Upper lobe of right lung (tissue), 1 donor: ENCODE data around the gene SLC30A1. TPM values are rescaled to one million over a fixed set of nuclear protein-coding genes. Genes with fewer than 3 reads are reported as not detected.

Source experiments
- ATAC-seq: fragments of 200-7000 bp; cut with Tn5 transposase; one replicate; pipeline ENCODE4 v1.9.1; 2020; ENCODE audit warnings: mild to moderate bottlenecking, moderate library complexity
- DNase-seq: peaks from one replicate; pipeline ENCODE4 v3.0.0-alpha.2; 2020
- H3K27ac ChIP-seq: fragments of 200-600 bp; one replicate; pipeline ENCODE4 v1.8.0; 2022
- H3K27me3 ChIP-seq: fragments of 200-600 bp; one replicate; pipeline ENCODE4 v1.8.0; 2022; ENCODE audit warnings: mild to moderate bottlenecking
- H3K36me3 ChIP-seq: fragments of 200-600 bp; one replicate; pipeline ENCODE4 v1.8.0; 2022
- H3K4me1 ChIP-seq: fragments of 200-600 bp; one replicate; pipeline ENCODE4 v1.8.0; 2022
- H3K4me3 ChIP-seq: fragments of 200-600 bp; one replicate; pipeline ENCODE4 v1.8.0; 2022; ENCODE audit warnings: mild to moderate bottlenecking
- H3K9me3 ChIP-seq: fragments of 200-600 bp; one replicate; pipeline ENCODE4 v1.8.0; 2022
- intact Hi-C: fragments of 100-400 bp; cut with DNase I; formaldehyde crosslinking; loops from one replicate; pipeline ENCODE4 v1.11.0; 2022
- total RNA-seq: library from RNA; stranded (reverse); fragmentation: NEBNext Ultra II Directional; extraction: Animal tissue kit (Norgen Biotek cat#: 25700); gene quantifications from one replicate; pipeline ENCODE4 v1.2.1, GENCODE V29; 2021
- TF ChIP-seq, protein P1 (sequence below): fragments of 200-600 bp; IDR thresholded peaks from one replicate; pipeline ENCODE4 v1.8.0; 2022; ENCODE audit warnings: antibody characterized with exemption
- donor health status: DM: no; HTN: yes; CAD: no; lungs with severe emphysema.

Gene SLC30A1
- total RNA-seq, 1 donor from 2014 or later = 15.6 TPM

DNA sequence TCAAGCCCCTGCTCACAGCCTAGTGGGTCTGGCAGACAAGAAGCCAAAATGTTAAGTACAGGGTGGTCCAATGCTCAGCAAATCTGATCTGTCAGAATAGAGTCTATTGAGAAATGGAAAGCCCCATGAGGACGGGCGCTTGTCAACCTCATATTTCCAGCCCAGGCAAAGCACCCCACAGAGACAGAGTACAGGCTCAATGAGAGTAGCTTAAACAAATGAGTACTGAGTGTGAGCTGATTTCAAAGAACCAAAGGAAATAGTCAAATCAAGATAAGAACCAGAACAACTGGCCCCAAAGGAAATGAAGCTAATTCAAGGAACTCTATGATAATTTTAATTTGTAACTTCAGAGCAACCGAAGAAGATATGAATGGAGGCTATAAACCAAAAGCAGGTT lies 44.6 kb upstream of the SLC30A1 start:
- ATAC-seq = no peak
- Histone ChIP-seq H3K36me3 (no peaks in the 10 kb centered on the region), H3K9me3 (no peaks in the 10 kb centered on the region), H3K4me3 (no peak overlapping the region), H3K27me3 (no peaks in the 10 kb centered on the region), H3K27ac (no peak overlapping the region), H3K4me1 (no peaks in the 10 kb centered on the region)
- intact Hi-C loops = no loop called here
- DNase-seq = peak; percentile 0
- TF ChIP-seq, protein P1, sequence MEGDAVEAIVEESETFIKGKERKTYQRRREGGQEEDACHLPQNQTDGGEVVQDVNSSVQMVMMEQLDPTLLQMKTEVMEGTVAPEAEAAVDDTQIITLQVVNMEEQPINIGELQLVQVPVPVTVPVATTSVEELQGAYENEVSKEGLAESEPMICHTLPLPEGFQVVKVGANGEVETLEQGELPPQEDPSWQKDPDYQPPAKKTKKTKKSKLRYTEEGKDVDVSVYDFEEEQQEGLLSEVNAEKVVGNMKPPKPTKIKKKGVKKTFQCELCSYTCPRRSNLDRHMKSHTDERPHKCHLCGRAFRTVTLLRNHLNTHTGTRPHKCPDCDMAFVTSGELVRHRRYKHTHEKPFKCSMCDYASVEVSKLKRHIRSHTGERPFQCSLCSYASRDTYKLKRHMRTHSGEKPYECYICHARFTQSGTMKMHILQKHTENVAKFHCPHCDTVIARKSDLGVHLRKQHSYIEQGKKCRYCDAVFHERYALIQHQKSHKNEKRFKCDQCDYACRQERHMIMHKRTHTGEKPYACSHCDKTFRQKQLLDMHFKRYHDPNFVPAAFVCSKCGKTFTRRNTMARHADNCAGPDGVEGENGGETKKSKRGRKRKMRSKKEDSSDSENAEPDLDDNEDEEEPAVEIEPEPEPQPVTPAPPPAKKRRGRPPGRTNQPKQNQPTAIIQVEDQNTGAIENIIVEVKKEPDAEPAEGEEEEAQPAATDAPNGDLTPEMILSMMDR = no peak

DNA sequence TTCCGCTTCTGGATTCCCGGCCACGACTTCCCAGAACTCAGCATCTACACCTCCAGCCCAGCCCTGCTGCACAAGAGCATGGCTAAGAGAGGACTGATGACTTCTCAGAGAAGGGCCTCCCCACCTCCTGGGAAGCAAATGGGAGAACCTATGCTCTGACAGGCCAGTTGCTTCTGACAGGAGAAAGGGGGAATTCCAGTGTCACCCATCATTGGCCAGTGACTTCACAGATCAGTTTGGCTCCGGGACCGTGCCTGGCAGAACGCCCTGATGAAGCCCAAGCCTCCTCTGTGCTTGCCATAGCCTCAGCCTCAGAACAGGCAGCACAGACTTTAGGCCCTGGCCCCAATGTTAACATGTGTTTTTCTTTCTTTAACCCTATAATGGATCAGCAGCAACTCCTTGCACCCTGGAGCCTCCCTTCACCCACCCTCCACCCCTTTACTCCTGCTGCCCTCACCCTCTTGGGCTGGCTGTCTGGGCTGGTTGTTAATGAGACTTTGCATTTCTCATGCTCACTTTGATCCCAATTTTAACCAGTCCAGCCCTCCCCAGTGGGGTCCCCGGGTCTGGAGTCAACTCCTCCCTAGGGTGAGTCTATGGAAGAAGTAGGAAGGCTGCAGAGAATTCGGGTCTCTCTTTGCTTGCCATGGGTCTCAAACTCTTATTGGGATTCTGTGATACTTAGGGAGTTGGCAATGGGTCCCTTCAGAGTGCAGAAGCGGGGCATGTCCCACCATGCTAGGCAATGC lies 42.7 kb upstream of the SLC30A1 start:
- no peaks in the 10 kb centered on the region for H3K4me1 ChIP-seq
- TF ChIP-seq, protein P1 = no peak
- H3K27ac ChIP-seq = no peak overlapping the region
- no peaks in the 10 kb centered on the region for H3K9me3 ChIP-seq
- H3K4me3 ChIP-seq = no peak overlapping the region
- no peaks in the 10 kb centered on the region for H3K36me3 ChIP-seq
- ATAC-seq (no peak), DNase-seq (peak; percentile 46)
- intact Hi-C loops = no loop called here
- H3K27me3 ChIP-seq = no peaks in the 10 kb centered on the region

DNA sequence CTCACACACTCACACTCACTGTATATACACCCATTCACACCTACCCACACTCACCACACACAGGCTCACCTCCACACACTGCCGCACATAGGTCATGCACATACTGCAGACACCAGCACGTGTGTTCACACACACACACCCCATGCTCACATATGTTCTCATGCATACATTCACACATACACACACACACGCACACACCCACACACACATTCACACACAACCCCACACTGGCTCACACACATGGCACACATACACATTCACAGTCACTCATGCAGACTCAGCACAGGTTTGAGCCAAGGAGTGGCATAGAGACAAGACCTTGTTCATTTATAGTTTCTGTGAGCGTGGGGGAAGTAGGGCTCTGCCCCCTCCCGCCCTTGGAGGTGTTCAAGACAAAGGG lies 41.1 kb upstream of the SLC30A1 start:
- Histone ChIP-seq H3K4me1 (no peaks in the 10 kb centered on the region), H3K27me3 (no peaks in the 10 kb centered on the region), H3K27ac (no peak overlapping the region), H3K9me3 (no peaks in the 10 kb centered on the region), H3K4me3 (no peak overlapping the region), H3K36me3 (no peaks in the 10 kb centered on the region)
- peak; percentile 12 for ATAC-seq
- TF ChIP-seq, protein P1 = no peak
- intact Hi-C loops = no loop called here
- peak; percentile 27 for DNase-seq

DNA sequence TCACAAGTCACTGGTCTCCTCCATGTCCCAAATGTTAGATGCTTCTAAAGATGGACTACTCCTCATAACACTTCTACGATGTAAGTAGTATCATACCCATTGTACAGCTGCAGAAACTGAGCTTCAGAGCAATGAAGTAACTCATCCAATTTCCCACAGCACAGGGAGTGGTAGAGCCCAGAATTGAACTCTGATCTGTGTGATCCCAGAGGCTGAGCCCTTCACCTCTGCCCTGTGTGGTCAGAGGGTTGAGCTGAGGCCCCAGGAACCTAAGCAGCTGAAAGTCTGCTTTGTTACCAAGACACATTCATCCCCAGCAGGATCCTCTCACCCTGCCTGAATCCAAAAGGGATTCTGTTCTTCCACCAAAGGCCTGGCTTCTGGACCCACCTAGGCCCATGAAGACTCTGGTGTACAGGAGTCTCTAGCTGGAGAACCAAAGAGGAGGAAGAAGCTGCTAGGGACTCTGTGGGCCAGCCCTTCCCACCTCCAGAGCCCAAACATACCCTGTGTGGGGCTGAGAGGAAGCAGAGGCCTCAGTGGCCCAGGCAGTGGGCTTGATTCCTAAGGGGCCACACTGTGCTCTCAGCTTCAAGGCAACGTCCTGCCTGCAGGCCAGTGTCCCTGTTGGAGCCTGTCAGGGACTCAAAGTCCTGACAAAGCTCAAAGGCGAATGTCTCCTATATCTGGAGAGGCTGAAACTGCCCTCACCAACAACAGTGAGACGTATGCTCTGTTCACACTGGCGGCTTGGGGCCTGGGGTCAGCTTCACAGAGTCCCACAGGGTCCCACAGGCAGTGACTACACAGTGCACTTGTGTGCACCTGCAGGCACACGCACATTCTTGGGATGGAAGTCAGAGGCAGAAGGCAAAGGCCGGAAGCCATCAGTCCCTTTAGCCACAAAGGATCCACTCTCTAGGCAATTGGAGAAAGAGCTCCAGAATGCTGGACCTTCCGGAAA lies 40.4 kb upstream of the SLC30A1 start:
- Histone ChIP-seq H3K36me3 (no peaks in the 10 kb centered on the region), H3K4me1 (no peaks in the 10 kb centered on the region), H3K4me3 (no peak overlapping the region), H3K9me3 (no peaks in the 10 kb centered on the region), H3K27ac (no peak overlapping the region), H3K27me3 (no peaks in the 10 kb centered on the region)
- intact Hi-C loops = no loop called here
- DNase-seq (peak; percentile 42), ATAC-seq (no peak)
- TF ChIP-seq, protein P1 = no peak

DNA sequence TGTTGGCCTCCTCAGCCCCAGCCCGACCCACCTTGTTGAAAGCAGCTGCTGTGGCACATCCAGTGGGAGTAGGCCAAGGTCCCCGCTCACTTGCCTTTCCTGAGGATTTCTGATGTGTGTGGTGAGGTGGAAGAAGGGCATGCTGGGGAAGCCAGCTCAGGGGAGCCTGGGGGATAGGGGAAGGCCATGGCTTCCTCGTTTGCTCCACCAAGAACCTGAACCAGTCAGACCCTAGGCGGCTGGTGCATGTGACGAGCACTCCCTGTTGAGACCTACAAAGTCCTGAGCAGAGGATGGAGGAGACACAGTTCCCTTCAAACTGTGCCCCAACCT lies 38.0 kb upstream of the SLC30A1 start:
- TF ChIP-seq, protein P1 = no peak
- peaks cover 6% of the 10 kb centered on the region for H3K4me1 ChIP-seq
- no peaks in the 10 kb centered on the region for H3K36me3 ChIP-seq
- H3K27ac ChIP-seq = no peak overlapping the region
- H3K9me3 ChIP-seq = no peaks in the 10 kb centered on the region
- no peaks in the 10 kb centered on the region for H3K27me3 ChIP-seq
- no peak overlapping the region for H3K4me3 ChIP-seq
- intact Hi-C loops = no loop called here
- ATAC-seq (no peak), DNase-seq (no peak)
